Measurements from ENCODE around the gene KRTAP9-1. TPM values are rescaled to one million over a fixed set of nuclear protein-coding genes. Genes with fewer than 3 reads are reported as not detected.

Gene KRTAP9-1
- total and polyA plus RNA-seq, 12 donors: not detected

DNA sequence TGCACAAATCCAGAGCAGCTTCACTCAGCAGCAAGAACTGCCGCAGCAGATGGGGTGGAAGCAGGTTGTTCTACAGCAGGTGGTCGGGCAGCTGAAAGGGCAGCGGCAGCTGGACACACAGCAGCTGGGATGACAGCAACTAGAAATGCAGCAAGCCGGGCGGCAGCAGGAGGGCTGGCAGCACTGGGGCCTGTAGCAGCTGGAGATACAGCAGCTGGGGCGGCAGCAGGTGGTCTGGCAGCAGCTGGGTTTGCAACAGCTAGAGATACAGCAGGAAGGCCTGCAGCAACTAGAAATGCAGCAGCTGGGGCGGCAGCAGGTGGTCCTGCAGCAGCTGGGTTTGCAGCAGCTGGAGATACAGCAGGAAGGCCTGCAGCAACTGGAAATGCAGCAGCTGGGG is 22.1 kb upstream of the KRTAP9-1 start:
- no peaks in the 10 kb centered on the region for H3K36me3 ChIP-seq
- no peak for ATAC-seq
- no peak overlapping the region for H3K27ac ChIP-seq
- no peaks in the 10 kb centered on the region for H3K9me3 ChIP-seq
- intact Hi-C loops (cut with DNase I): loop anchor here in 2 of 10 donors (5.0 to 10.0 kb wide), 2 partner anchors 57 to 85 kb away; partner anchors contain the start of genes KRTAP4-7 (in 1 of the 2) and KRTAP9-2 (in 1 of the 2)
- WGBS, 2 donors: 73 to 85% methylated on average over 7 of the region's 7 CpGs
- no peak overlapping the region for H3K4me3 ChIP-seq
- no peaks in the 10 kb centered on the region for H3K4me1 ChIP-seq
- peaks cover 0 to 24% (median 4%) of the 10 kb centered on the region in 7 donors for H3K27me3 ChIP-seq
- DNase-seq: no peak
- TF ChIP-seq, protein P1, sequence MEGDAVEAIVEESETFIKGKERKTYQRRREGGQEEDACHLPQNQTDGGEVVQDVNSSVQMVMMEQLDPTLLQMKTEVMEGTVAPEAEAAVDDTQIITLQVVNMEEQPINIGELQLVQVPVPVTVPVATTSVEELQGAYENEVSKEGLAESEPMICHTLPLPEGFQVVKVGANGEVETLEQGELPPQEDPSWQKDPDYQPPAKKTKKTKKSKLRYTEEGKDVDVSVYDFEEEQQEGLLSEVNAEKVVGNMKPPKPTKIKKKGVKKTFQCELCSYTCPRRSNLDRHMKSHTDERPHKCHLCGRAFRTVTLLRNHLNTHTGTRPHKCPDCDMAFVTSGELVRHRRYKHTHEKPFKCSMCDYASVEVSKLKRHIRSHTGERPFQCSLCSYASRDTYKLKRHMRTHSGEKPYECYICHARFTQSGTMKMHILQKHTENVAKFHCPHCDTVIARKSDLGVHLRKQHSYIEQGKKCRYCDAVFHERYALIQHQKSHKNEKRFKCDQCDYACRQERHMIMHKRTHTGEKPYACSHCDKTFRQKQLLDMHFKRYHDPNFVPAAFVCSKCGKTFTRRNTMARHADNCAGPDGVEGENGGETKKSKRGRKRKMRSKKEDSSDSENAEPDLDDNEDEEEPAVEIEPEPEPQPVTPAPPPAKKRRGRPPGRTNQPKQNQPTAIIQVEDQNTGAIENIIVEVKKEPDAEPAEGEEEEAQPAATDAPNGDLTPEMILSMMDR (IDR thresholded peaks at IDR 0.05): no peak

DNA sequence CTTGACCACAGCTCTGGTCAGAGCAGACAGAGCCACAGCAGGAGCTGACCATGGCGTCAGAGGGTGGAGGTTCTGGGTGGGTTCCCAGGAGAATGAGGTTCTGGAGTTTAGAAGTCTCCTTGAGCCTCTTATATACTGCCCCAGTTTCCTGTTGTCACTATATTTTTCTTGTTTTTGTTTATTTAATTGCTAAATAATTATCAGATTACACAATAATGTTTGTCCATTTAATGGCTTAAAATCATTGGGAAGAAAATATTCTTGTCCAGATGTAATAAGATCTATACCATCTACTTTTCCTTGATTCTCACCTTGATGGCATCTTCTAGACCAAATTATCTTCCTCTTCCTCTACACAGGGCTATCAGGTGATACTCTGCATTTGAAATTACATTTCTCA is 21.6 kb upstream of the KRTAP9-1 start, which contains the start of gene KRTAP4-3:
Gene KRTAP4-3 (minus strand): TSS at position 101 of the 400 bp plus-strand sequence. CDS start 49 bp downstream, at position 52.
- ATAC-seq: no peak
- intact Hi-C loops (cut with DNase I): loop anchor here in 2 of 10 donors (5.0 to 10.0 kb wide), 2 partner anchors 57 to 86 kb away; partner anchors contain the start of genes KRTAP4-7 (in 1 of the 2) and KRTAP9-2 (in 1 of the 2)
- no peaks in the 10 kb centered on the region for H3K36me3 ChIP-seq
- no peak for DNase-seq
- TF ChIP-seq, protein P1 (IDR thresholded peaks at IDR 0.05): no peak
- no peaks in the 10 kb centered on the region for H3K4me1 ChIP-seq
- 62 to 67% methylated on average over 1 of the region's 1 CpG for WGBS, 2 donors
- H3K4me3 ChIP-seq: no peak within 1 kb of the TSS
- peaks cover 0 to 19% (median 2%) of the 10 kb centered on the region in 7 donors for H3K27me3 ChIP-seq
- no peaks in the 10 kb centered on the region for H3K9me3 ChIP-seq
- no peak within 1 kb of the TSS for H3K27ac ChIP-seq

DNA sequence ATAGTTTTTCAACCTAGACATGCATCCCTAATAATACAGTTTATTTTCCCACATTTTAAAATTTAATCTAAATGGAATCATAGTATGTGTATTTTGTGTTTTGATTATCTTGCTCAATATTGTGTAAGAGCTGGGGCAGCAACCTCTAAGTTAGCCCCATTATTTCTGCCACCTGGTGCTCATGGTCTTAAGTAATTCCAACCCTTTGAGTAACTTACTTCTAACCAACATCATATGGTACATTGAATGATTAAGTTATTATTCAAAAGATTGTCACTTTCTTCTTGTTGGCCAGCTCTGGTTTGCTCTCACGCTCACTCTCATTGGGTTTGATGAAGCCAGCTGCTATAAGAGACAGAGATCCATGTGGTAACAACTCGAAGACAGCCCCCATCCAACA is 17.8 kb upstream of the KRTAP9-1 start:
- peaks cover 0 to 16% (median 10%) of the 10 kb centered on the region in 7 donors for H3K27me3 ChIP-seq
- H3K9me3 ChIP-seq: no peaks in the 10 kb centered on the region
- no peak overlapping the region for H3K27ac ChIP-seq
- no peaks in the 10 kb centered on the region for H3K4me1 ChIP-seq
- no peaks in the 10 kb centered on the region for H3K36me3 ChIP-seq
- 76 to 80% methylated on average over 2 of the region's 2 CpGs for WGBS, 2 donors
- DNase-seq: no peak
- ATAC-seq: no peak
- no peak overlapping the region for H3K4me3 ChIP-seq
- intact Hi-C loops (cut with DNase I): loop anchor here in 1 of 10 donors (10.0 kb wide), 1 partner anchor 63 kb away; the partner anchor contains the start of genes KRTAP9-3 and KRTAP9-8
- TF ChIP-seq, protein P1 (IDR thresholded peaks at IDR 0.05): no peak

DNA sequence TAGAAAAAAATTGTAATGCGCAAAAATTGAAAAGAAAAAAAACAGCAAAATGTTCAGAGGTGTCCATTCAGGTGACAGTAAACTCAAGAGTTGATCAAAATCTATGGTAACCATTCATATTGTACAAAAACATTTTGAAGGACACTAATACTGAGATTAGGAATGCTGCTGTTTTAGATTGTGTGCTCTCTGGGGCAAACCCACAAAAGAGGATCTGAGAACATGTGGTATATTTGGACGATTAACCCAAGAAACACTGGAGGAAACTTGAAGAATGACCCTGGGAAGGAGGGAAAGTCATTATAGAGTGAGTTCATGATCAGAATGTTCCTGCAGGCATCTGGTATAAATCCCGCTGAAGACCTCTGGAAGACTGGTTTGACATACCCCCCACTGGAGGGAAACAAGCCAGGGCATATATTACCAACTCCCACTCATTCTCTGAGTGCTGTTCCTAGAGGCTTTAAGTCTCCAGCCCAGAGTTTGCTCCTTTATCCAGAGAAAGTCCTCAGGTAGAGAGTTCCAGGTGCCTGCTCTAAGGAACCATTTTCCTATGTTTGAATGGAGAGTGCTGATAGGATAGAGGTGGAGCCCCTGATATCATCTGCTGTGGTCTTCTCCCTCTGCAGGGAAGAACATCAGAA is 12.8 kb upstream of the KRTAP9-1 start:
- H3K4me3 ChIP-seq: no peak overlapping the region
- no peak overlapping the region for H3K27ac ChIP-seq
- intact Hi-C loops (cut with DNase I): loop anchor here in 1 of 10 donors (10.0 kb wide), 1 partner anchor 58 kb away; the partner anchor contains the start of genes KRTAP9-3 and KRTAP9-8
- TF ChIP-seq, protein P1 (IDR thresholded peaks at IDR 0.05): no peak
- WGBS, 2 donors: 80% methylated on average over 3 of the region's 3 CpGs
- no peak for ATAC-seq
- DNase-seq: no peak
- H3K36me3 ChIP-seq: no peaks in the 10 kb centered on the region
- no peaks in the 10 kb centered on the region for H3K4me1 ChIP-seq
- H3K27me3 ChIP-seq: peaks cover 0 to 21% (median 12%) of the 10 kb centered on the region in 7 donors
- H3K9me3 ChIP-seq: no peaks in the 10 kb centered on the region
